ENCODE results near the gene MFAP2. TPM values are rescaled to one million over a fixed set of nuclear protein-coding genes. Genes with fewer than 3 reads are reported as not detected.

The MFAP2 gene
- total and polyA plus RNA-seq, 7 donors: 0.40 to 4.0 (median 0.67) TPM

DNA sequence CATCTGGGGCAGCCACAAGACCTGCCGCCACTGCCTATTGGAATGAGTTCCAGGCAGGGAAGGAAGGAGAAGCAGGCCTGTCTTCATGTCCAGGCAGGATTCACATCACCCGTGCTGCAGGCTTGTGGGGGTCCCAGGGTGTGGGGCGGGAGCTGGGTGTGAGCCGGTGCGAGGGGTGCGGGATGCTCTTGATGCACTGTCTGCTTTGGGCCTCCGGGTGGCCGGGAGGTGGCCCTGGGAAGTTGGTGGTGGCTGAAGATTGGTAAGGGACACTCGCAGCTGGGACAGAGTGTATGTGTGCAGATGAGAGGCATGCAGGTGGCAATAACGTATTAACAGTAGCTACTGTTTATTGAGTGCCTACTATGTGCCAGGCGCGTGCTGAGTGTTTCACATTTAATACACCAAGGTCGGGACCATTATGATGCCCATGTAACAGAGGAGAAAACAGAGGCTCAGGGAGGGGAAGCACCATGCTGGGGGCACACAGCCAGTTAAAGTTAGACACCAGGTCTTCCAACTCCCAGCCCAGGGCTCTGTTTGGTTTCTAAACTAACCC is 55.4 kb downstream of the MFAP2 start:
- no peak overlapping the region for H3K27ac ChIP-seq
- intact Hi-C loops (cut with DNase I): no loop called here
- 86 to 90% (median 89%) methylated on average over 13 of the region's 13 CpGs for WGBS, 3 donors
- no peaks in the 10 kb centered on the region for H3K9me3 ChIP-seq
- peaks cover 7% of the 10 kb centered on the region for H3K4me1 ChIP-seq
- peak; percentile 7 to 26 for DNase-seq
- no peaks in the 10 kb centered on the region for H3K36me3 ChIP-seq (ENCODE audit: insufficient read depth in 1 of 2, low read depth in 1 of 2)
- no peak overlapping the region for H3K4me3 ChIP-seq
- TF ChIP-seq CTCF (IDR thresholded peaks at IDR 0.05): no peak
- no peaks in the 10 kb centered on the region for H3K27me3 ChIP-seq (ENCODE audit: insufficient read depth in 3 of 3, low read length in 2 of 3)
- no peak for ATAC-seq

Other genes with a start within 250 kb of the MFAP2 start
- 1,000 to 10,000 TPM; 1,264 to 5,208 (median 3,151) TPM for gene RNU1-4, start 240.1 kb downstream of the MFAP2 start, total RNA-seq
- gene RNU1-4, start 240.1 kb downstream of the MFAP2 start, polyA plus RNA-seq: not detected
- gene RNU1-2, start 84.6 kb downstream of the MFAP2 start, total RNA-seq: 1,000 to 10,000 TPM; 1,264 to 5,208 (median 3,151) TPM
- not detected for gene RNU1-2, start 84.6 kb downstream of the MFAP2 start, polyA plus RNA-seq
- gene CROCC, start 58.7 kb downstream of the MFAP2 start, total RNA-seq: 1 to 10 TPM; 3.1 to 6.4 (median 4.3) TPM
- 1 to 10 TPM; 3.6 to 6.5 (median 4.8) TPM for gene CROCC, start 58.7 kb downstream of the MFAP2 start, polyA plus RNA-seq
- gene ATP13A2, start 31.3 kb upstream of the MFAP2 start, total RNA-seq: 10 to 100 TPM; 13.9 to 30.6 (median 22.6) TPM
- gene ATP13A2, start 31.3 kb upstream of the MFAP2 start, polyA plus RNA-seq: 10 to 100 TPM; 17.3 to 22.6 (median 19.4) TPM
- gene SDHB, start 73.4 kb upstream of the MFAP2 start, total RNA-seq: 100 to 1,000 TPM; 190 to 319 (median 208) TPM
- gene SDHB, start 73.4 kb upstream of the MFAP2 start, polyA plus RNA-seq: 100 to 1,000 TPM; 266 to 452 (median 280) TPM
- gene PADI2, start 138.8 kb upstream of the MFAP2 start, total RNA-seq: 100 to 1,000 TPM; 198 to 956 (median 431) TPM
- 100 to 1,000 TPM in 1 of 3 donors, 10 to 100 TPM in 2; 58.1 to 101 (median 58.3) TPM for gene PADI2, start 138.8 kb upstream of the MFAP2 start, polyA plus RNA-seq
- not detected for gene PADI1, start 224.5 kb upstream of the MFAP2 start, total RNA-seq
- gene PADI1, start 224.5 kb upstream of the MFAP2 start, polyA plus RNA-seq: not detected